Stomach smooth muscle (tissue), 2 donors: ENCODE measurements around the gene COL25A1.

ENCODE experiments used
- H3K27ac ChIP-seq: one replicate; pipeline ENCODE4 v1.7.0; 2013; ENCODE audit warnings: mild to moderate bottlenecking, low read length, inconsistent platforms
- H3K27me3 ChIP-seq, 2 donors: one replicate each; pipeline ENCODE4 v1.7.0; 2013; ENCODE audit warnings: low read length in 2 of 2; ENCODE audit not compliant: insufficient read depth in 2 of 2, control insufficient read depth in 1 of 2
- H3K36me3 ChIP-seq, 2 donors: one replicate each; pipeline ENCODE4 v1.7.0; 2013; ENCODE audit warnings: low read length in 2 of 2; ENCODE audit not compliant: control insufficient read depth in 2 of 2, insufficient read depth in 2 of 2
- H3K4me1 ChIP-seq: one replicate; pipeline ENCODE4 v1.7.0; 2013; ENCODE audit warnings: low read length; ENCODE audit not compliant: control insufficient read depth, insufficient read depth
- H3K4me3 ChIP-seq, 2 donors: one replicate each; pipeline ENCODE4 v1.7.0; 2013; ENCODE audit warnings: low read length in 2 of 2
- H3K9ac ChIP-seq, 2 donors: one replicate each; pipeline ENCODE4 v1.7.0; 2013; ENCODE audit warnings: low read length in 2 of 2, mild to moderate bottlenecking in 1 of 2
- H3K9me3 ChIP-seq, 2 donors: one replicate each; pipeline ENCODE4 v1.7.0; 2013; ENCODE audit warnings: low read length in 2 of 2; ENCODE audit not compliant: control insufficient read depth in 2 of 2
- donor health status: healthy.
- donor health status: Pancreatic carcinoma.

Gene COL25A1

DNA sequence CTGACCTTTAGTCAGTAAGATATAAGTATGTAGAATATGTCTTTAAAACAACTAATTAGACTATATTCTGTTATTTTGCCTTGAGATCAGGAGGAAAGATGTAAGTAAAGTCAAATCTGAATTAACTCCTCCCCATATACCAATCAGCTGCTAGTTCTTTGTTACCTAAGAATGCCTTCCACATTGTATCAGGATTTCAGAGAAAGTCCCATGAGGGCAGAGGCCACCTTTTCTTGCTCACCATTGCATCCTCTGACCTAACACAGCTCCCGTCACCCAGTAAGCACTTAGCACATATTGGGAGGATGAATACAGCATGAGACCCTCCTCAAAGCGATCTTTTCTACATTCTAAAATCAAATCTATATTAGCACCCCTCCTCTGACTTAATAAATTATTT lies 87.0 kb downstream of the COL25A1 start:
- Histone ChIP-seq H3K9me3 (no peaks in the 10 kb centered on the region), H3K27me3 (no peaks in the 10 kb centered on the region), H3K4me1 (no peaks in the 10 kb centered on the region), H3K27ac (no peak overlapping the region), H3K4me3 (no peak overlapping the region), H3K9ac (no peak overlapping the region), H3K36me3 (no peaks in the 10 kb centered on the region)

DNA sequence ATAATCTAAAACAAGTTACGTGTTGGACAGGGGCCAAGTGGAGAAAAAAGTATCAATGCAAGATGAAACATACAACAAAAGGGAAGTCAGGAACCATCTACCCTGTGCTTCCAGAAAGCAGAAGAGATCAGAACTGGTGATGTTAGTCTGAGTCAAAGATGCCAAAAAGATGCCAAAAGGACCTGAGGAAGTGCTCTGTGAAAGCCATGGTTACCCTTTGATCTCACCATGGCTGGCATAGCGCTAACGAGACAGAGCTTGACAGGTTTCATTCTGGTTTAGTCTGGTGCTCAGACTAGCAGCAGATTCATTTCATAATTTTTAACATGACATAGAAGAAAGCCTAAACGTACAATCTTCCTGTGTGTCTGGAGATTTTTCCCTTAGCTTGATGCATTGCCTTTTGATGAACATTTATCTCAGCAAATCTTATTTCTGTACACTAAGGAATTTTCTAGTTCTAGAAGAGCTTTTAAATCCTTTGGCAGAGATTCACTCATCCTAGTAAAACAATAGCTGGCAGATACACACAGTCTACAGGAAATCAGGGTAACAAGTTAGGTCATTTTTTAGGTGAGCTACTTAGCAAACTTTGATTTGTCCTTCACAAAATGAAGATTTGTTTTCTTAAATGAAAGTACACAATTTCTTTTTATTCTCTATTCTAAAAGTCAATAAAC lies 87.7 kb downstream of the COL25A1 start:
- H3K9ac ChIP-seq: no peak overlapping the region
- H3K4me3 ChIP-seq: no peak overlapping the region
- no peak overlapping the region for H3K27ac ChIP-seq
- no peaks in the 10 kb centered on the region for H3K9me3 ChIP-seq
- H3K27me3 ChIP-seq: no peaks in the 10 kb centered on the region
- H3K4me1 ChIP-seq: no peaks in the 10 kb centered on the region
- no peaks in the 10 kb centered on the region for H3K36me3 ChIP-seq

DNA sequence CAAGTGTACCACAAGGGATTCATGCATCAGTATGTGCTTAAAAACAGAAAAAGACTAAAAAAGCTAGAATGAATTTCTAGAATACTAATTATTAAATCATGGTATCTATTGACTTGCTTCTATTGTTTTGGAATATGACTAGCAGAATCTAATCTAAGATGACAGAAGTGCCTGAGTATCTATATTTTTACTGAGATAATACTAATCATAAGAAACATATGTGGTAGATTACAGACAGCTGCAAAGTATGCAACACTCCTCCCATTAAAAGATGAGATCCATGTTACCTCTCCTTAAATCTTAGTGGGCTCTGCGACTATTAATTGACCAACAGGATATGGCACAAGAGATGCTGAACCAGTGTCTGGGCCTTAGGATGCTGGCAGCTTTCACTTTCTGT lies 89.4 kb downstream of the COL25A1 start:
- Histone ChIP-seq H3K9me3 (no peaks in the 10 kb centered on the region), H3K36me3 (no peaks in the 10 kb centered on the region), H3K9ac (no peak overlapping the region), H3K4me1 (no peaks in the 10 kb centered on the region), H3K27ac (no peak overlapping the region), H3K27me3 (no peaks in the 10 kb centered on the region), H3K4me3 (no peak overlapping the region)

DNA sequence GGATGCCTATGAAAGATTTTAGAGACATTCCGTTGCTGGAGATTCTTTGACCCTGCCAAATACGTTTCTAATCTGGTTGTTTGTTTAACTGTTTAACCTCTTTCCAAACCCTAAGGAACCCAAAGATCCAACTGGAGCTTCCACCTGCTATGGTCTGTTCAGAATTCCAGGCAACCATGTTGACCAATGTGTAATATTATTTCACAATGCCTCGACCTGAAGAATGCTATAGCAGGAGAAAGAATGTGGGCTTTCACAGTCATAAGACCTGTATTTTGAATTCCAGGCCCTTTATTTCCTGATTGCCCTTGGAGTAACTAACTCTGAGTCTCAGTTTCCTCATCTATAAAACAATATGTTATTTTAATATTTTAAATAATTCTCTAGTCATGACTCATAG lies 90.8 kb downstream of the COL25A1 start:
- Histone ChIP-seq H3K4me1 (no peaks in the 10 kb centered on the region), H3K36me3 (no peaks in the 10 kb centered on the region), H3K4me3 (no peak overlapping the region), H3K27me3 (no peaks in the 10 kb centered on the region), H3K9ac (no peak overlapping the region), H3K9me3 (no peaks in the 10 kb centered on the region), H3K27ac (no peak overlapping the region)

DNA sequence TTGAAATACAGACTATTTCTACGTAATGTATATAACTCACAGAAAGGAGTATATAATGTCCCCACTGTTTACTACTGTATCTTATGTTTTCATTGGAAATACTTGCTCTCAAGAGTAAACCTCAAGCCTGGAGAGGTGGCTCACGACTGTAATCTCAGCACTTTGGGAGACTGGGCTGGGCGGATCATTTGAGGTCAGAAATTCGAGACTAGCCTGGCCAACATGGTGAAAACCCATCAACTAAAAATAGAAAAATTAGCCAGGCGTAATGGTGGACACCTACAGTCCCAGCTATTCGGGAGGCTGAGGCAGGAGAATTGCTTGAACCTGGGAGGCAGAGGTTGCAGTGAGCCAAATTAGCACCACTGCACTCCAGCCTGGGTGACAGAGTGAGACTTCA lies 92.8 kb downstream of the COL25A1 start:
- no peaks in the 10 kb centered on the region for H3K9me3 ChIP-seq
- H3K4me3 ChIP-seq: no peak overlapping the region
- no peaks in the 10 kb centered on the region for H3K4me1 ChIP-seq
- no peaks in the 10 kb centered on the region for H3K27me3 ChIP-seq
- no peaks in the 10 kb centered on the region for H3K36me3 ChIP-seq
- no peak overlapping the region for H3K27ac ChIP-seq
- H3K9ac ChIP-seq: no peak overlapping the region

DNA sequence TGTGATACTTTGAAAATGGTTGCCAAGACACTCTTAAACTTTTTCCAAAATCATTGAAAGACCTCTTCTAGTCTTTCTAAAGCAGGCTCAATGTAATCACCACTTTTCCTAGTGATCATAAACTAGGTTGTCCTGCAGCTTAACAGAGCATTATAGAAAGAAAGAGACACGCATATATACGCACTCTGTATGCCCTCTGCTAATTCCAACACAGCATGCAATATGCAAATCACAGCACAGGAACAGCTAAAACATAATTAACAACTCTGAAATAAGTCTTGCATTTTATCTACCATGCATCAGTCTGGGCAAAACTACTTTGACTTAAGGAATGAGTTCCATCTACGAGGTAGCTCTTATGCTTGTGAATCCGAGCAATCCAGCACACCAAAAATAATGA lies 94.6 kb downstream of the COL25A1 start:
- Histone ChIP-seq H3K4me1 (no peaks in the 10 kb centered on the region), H3K27me3 (no peaks in the 10 kb centered on the region), H3K27ac (no peak overlapping the region), H3K36me3 (no peaks in the 10 kb centered on the region), H3K4me3 (no peak overlapping the region), H3K9ac (no peak overlapping the region), H3K9me3 (no peaks in the 10 kb centered on the region)

DNA sequence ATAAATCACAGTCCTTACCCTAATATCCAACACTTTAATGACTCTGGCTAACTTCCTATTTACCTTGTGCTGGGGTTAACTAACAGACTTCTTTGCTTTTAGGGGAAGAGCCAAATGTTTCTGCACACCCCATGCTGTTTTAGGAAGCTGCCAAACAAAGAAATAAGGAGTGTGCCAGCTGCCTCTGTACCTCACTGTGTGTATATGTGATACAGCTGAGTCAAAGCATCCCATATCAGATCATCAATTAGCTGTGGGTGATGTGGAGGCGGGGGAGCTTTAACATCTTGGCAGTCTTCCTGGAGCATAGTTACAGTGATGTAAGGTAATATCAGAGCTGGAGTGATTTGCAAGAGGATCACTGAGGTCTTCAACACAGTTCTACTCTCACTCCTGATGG lies 95.4 kb downstream of the COL25A1 start:
- H3K36me3 ChIP-seq: no peaks in the 10 kb centered on the region
- H3K4me1 ChIP-seq: no peaks in the 10 kb centered on the region
- H3K4me3 ChIP-seq: no peak overlapping the region
- H3K27me3 ChIP-seq: no peaks in the 10 kb centered on the region
- no peak overlapping the region for H3K9ac ChIP-seq
- H3K9me3 ChIP-seq: no peaks in the 10 kb centered on the region
- no peak overlapping the region for H3K27ac ChIP-seq

DNA sequence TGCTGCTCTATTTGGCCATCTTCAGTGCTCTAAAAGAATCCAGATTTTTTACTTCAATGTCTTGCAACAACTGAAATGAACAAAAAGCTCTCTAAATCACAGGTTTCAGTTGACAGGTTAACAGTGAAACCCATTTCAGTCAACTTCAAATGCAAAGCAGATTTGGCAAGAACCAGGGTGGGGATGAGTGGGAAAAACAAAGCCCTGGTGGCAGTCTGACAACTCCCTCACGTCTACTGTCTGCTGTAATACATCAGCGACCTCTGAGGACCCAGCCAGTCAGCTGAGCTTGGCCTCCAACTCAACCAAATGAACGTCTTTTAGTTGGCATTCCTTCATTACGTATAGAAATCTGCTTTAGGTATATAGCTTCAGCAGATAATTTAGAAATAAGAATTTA lies 95.8 kb downstream of the COL25A1 start:
- H3K9me3 ChIP-seq: no peaks in the 10 kb centered on the region
- H3K27ac ChIP-seq: no peak overlapping the region
- H3K27me3 ChIP-seq: no peaks in the 10 kb centered on the region
- H3K36me3 ChIP-seq: no peaks in the 10 kb centered on the region
- H3K4me3 ChIP-seq: no peak overlapping the region
- H3K9ac ChIP-seq: no peak overlapping the region
- H3K4me1 ChIP-seq: no peaks in the 10 kb centered on the region

DNA sequence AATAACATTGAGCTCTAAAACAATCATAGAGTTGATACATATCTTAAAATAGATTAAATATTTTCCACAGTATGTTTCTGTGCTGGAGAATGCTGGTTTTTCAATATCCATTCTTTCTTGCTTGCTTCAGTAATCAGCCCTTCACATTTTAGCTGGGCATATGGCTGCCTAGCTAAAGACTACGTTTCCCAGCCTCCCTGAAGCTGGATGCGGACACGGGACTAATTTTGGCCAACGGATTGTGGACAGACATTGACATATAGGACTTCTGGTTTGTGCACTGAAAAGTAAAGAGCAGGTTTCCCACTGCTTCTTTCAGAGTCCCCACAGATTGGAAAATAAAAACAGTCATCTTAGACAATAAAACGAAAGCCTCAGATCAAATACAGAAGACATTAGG lies 97.3 kb downstream of the COL25A1 start:
- H3K9me3 ChIP-seq: no peaks in the 10 kb centered on the region
- H3K9ac ChIP-seq: no peak overlapping the region
- no peaks in the 10 kb centered on the region for H3K27me3 ChIP-seq
- H3K27ac ChIP-seq: no peak overlapping the region
- H3K36me3 ChIP-seq: no peaks in the 10 kb centered on the region
- no peak overlapping the region for H3K4me3 ChIP-seq
- H3K4me1 ChIP-seq: no peaks in the 10 kb centered on the region

DNA sequence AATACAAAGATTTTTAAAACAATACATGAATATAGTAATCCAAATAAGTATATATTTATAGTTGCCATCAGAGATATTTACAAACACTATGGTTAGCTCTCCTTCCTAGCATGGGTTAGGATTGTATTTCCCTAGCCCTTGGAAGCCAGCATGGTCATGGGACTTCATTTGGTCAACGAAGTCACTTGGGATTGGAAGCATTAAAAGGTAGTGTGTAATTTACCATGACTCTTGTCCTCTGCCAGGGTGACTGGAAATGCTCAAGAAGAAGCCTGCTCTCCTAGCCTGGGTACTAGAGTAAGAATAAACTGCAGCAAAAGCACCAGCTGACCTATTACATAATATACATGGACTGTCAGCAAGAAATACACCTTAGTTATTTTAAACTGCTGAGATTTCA lies 102.9 kb downstream of the COL25A1 start:
- no peaks in the 10 kb centered on the region for H3K27me3 ChIP-seq
- no peak overlapping the region for H3K27ac ChIP-seq
- H3K9ac ChIP-seq: no peak overlapping the region
- no peaks in the 10 kb centered on the region for H3K9me3 ChIP-seq
- H3K4me1 ChIP-seq: no peaks in the 10 kb centered on the region
- no peak overlapping the region for H3K4me3 ChIP-seq
- H3K36me3 ChIP-seq: no peaks in the 10 kb centered on the region

DNA sequence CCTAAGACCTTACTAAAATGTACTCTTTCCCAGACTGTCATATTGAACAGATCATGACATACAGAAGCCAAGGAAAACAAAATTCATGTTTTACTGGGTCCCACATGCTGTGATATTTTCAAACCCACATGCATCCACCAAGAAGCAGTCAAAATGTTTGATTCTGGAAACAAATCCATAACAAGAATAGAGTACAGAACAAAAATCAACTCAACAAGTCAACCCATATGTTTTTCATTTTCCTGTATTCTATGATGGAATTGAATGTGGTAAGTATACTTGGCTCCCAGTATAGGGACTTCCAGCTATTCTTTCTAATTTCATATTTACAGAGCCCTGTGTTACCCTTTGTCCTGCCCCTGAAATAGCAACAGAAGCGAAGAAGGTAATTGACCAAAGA lies 106.8 kb downstream of the COL25A1 start:
- Histone ChIP-seq H3K27me3 (no peaks in the 10 kb centered on the region), H3K4me3 (no peak overlapping the region), H3K27ac (no peak overlapping the region), H3K9me3 (no peaks in the 10 kb centered on the region), H3K4me1 (no peaks in the 10 kb centered on the region), H3K9ac (no peak overlapping the region), H3K36me3 (no peaks in the 10 kb centered on the region)
